Kidney (tissue), 14 donors: ENCODE results near the gene APBB2. TPM values are rescaled to one million over a fixed set of nuclear protein-coding genes. Genes with fewer than 3 reads are reported as not detected.

Source experiments
- DNase-seq, 5 donors: peaks; one replicate each; pipeline ENCODE4 v3.0.0-alpha.2; 2013 to 2020
- FAIRE-seq: peaks from 2 replicates; lab custom pipeline; 2012; peaks lifted over from hg19 to GRCh38; lab: Jason Lieb, UNC
- H3K27ac ChIP-seq, 2 donors: one replicate each; pipeline ENCODE4 v1.7.0; 2013; ENCODE audit warnings: low read depth in 2 of 2, low read length in 2 of 2, inconsistent platforms in 1 of 2
- H3K27me3 ChIP-seq: one replicate; pipeline ENCODE4 v1.7.1; 2013; ENCODE audit warnings: low read length, inconsistent platforms; ENCODE audit not compliant: control insufficient read depth, insufficient read depth
- H3K36me3 ChIP-seq, 3 donors: one replicate each; pipeline versions ENCODE4 v1.7.0 to v1.7.1; 2013; ENCODE audit warnings: low read length in 3 of 3, control low read depth in 1 of 3, inconsistent platforms in 1 of 3; ENCODE audit not compliant: insufficient read depth in 3 of 3, control insufficient read depth in 2 of 3
- H3K4me1 ChIP-seq, 3 donors: one replicate each; pipeline versions ENCODE4 v1.7.0 to v1.7.1; 2013; ENCODE audit warnings: low read length in 3 of 3, inconsistent platforms in 1 of 3, low read depth in 1 of 3; ENCODE audit not compliant: control insufficient read depth in 2 of 3, insufficient read depth in 2 of 3
- H3K4me3 ChIP-seq, 3 donors: one replicate each; pipeline versions ENCODE4 v1.7.0 to v1.8.1; 2013; ENCODE audit warnings: low read length in 3 of 3, control low read depth in 1 of 3, inconsistent platforms in 1 of 3
- H3K9ac ChIP-seq, 3 donors: one replicate each; pipeline versions ENCODE4 v1.7.0 to v1.7.1; 2013; ENCODE audit warnings: low read length in 3 of 3, control low read depth in 1 of 3, inconsistent platforms in 1 of 3
- H3K9me3 ChIP-seq, 3 donors: one replicate each; pipeline versions ENCODE4 v1.7.0 to v1.7.1; 2013; ENCODE audit warnings: low read length in 3 of 3, control low read depth in 1 of 3, inconsistent platforms in 1 of 3; ENCODE audit not compliant: control insufficient read depth in 2 of 3, insufficient read depth in 1 of 3
- CTCF ChIP-seq: IDR thresholded peaks from 3 replicates; pipeline ENCODE4 v1.5.1; 2012; ENCODE audit warnings: mild to moderate bottlenecking, moderate library complexity, borderline replicate concordance; ENCODE audit not compliant: insufficient read depth; ENCODE audit errors: extremely low read depth
- intact Hi-C: fragments of 100-400 bp; cut with DNase I; formaldehyde crosslinking; loops from one replicate; pipeline ENCODE4 v1.11.1; 2022
- polyA plus RNA-seq: library from polyadenylated mRNA; stranded (reverse); fragments of 350-450 nt; fragmentation: Illumina TruSeq; extraction: RNeasy Lipid Tissue Mini Kit (QIAGEN cat#74804); gene quantifications from one replicate; pipeline ENCODE4 v1.2.3, GENCODE V29; 2014; ENCODE audit warnings: low read depth, low replicate concordance; ENCODE audit not compliant: insufficient read depth
- total RNA-seq: library from RNA; stranded (reverse); fragmentation: NEBNext Ultra II Directional; extraction: Animal tissue kit (Norgen Biotek cat#: 25700); gene quantifications from one replicate; pipeline ENCODE4 v1.2.1, GENCODE V29; 2021
- donor health status: control.
- donor health status: control.
- donor health status: control.
- donor health status: control.
- donor health status: control.
- donor health status: DM: yes; HTN: yes; CAD: no.
- donor health status: Normal renal cell carcinoma (clear cell type).

The APBB2 gene
- total and polyA plus RNA-seq, 2 donors from 2014 or later, result 13.4 to 65.6 TPM

DNA sequence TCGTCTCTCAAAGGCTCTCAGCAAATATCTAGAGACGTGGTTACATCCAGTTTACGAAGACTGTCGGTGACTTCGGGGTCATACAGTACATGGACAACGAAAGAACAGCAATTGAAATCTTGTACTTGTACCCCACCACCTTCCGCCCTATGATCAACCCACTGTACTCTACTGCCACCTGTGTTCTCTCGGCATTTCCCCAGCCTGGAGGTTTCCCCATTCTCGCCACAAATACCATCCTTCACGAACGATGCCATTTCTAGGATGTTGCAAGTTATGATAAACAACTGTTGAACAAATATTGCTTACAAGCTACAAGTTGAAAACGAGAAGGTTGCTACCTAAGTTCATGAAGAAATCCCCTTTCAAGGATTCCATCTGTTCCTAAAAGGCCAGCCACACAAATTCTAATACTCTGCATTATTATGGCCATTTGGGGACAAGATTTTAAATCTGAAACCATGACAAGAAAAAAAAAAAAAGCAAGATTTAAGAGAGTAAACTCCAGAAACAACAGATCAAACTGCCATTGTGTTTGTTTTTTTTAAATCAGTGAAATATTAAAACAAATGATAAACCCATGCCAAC, 1.6 kb downstream of the APBB2 start:
- DNase-seq, result peak in 4 of 5 donors; percentile 51 to 70 (median 60)
- Histone ChIP-seq H3K4me1 (peaks cover 0 to 15% (median 14%) of the 10 kb centered on the region in 3 donors), H3K9ac (peak overlapping the region; percentile 51 to 84 (median 68)), H3K4me3 (peak overlapping the region; percentile 90 to 92 (median 90)), H3K9me3 (no peaks in the 10 kb centered on the region), H3K27ac (no peak overlapping the region), H3K36me3 (no peaks in the 10 kb centered on the region), H3K27me3 (no peaks in the 10 kb centered on the region)
- TF ChIP-seq CTCF, result peak; percentile 63
- FAIRE-seq, result no peak
- intact Hi-C loops, result loop anchor here (5.0 to 10.0 kb wide), 2 partner anchors 235 to 278 kb away; no protein-coding TSS in a partner anchor

DNA sequence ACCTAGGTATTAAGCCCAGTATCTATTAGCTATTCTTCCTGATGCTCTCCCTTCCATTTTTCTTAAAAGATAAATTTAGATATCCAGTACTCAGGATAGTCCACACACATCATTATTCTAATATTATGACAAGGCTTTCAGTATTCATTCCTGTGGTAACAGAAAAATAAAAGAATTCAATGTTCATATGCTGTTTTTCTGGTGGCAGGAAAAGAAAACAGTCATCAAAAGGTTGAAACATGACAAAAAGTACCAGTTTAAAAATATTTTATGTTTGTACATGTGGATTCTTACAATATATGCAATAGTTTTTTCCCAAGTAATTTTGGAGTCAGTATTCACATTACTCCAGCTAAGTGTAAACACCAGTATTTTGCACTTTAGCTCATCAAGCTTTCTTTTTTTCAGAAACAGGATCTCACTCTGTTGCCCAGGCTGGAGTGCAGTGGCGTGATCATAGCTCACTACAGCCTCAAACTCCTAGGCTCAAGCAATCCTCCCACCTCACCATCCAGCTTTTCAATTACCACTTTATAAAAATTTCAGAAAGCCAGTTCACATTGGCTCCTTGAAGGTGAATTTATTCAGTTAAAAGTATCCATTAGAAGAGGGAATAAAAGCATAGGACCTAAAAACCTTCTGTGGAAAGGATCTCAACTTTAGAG, 2.3 kb downstream of the APBB2 start:
- Histone ChIP-seq H3K36me3 (no peaks in the 10 kb centered on the region), H3K27ac (no peak overlapping the region), H3K27me3 (no peaks in the 10 kb centered on the region), H3K9ac (peak overlapping the region; percentile 29 to 84 (median 30)), H3K9me3 (no peaks in the 10 kb centered on the region), H3K4me1 (peaks cover 0 to 15% (median 8%) of the 10 kb centered on the region in 3 donors), H3K4me3 (peak overlapping the region; percentile 90 to 92 (median 90))
- intact Hi-C loops, result loop anchor here (5.0 to 10.0 kb wide), 2 partner anchors 235 to 277 kb away; no protein-coding TSS in a partner anchor
- TF ChIP-seq CTCF, result no peak
- DNase-seq (no peak), FAIRE-seq (no peak)

GRCh38 chr4:41209901-41210300, 4.4 kb downstream of the APBB2 start:
- peaks cover 0 to 22% (median 7%) of the 10 kb centered on the region in 3 donors for H3K4me1 ChIP-seq
- FAIRE-seq, result no peak
- intact Hi-C loops, result loop anchor here (5.0 to 10.0 kb wide), 2 partner anchors 233 to 275 kb away; no protein-coding TSS in a partner anchor

More at GRCh38 chr4:41209901-41210300, 4.4 kb downstream of the APBB2 start:
- no peak for TF ChIP-seq CTCF
- Histone ChIP-seq H3K27me3 (no peaks in the 10 kb centered on the region), H3K9me3 (no peaks in the 10 kb centered on the region), H3K4me3 (no peak overlapping the region), H3K9ac (peak overlapping the region in 1 of 3 donors; percentile 13), H3K36me3 (no peaks in the 10 kb centered on the region), H3K27ac (peak overlapping the region; percentile 20 to 32)
- DNase-seq, result no peak
